GM19452 (cell line): ENCODE data around the gene PRSS1.
"Not testable (repeated sequence)": the region's sequence is repeated elsewhere in the genome, so short reads cannot be mapped to it uniquely, and the experiment has no call there.

Experiments
- ATAC-seq: cut with Tn5 transposase; IDR thresholded peaks from one replicate; pipeline ENCODE4 v1.9.1; 2021; ENCODE audit not compliant: unreplicated experiment

Gene PRSS1

DNA sequence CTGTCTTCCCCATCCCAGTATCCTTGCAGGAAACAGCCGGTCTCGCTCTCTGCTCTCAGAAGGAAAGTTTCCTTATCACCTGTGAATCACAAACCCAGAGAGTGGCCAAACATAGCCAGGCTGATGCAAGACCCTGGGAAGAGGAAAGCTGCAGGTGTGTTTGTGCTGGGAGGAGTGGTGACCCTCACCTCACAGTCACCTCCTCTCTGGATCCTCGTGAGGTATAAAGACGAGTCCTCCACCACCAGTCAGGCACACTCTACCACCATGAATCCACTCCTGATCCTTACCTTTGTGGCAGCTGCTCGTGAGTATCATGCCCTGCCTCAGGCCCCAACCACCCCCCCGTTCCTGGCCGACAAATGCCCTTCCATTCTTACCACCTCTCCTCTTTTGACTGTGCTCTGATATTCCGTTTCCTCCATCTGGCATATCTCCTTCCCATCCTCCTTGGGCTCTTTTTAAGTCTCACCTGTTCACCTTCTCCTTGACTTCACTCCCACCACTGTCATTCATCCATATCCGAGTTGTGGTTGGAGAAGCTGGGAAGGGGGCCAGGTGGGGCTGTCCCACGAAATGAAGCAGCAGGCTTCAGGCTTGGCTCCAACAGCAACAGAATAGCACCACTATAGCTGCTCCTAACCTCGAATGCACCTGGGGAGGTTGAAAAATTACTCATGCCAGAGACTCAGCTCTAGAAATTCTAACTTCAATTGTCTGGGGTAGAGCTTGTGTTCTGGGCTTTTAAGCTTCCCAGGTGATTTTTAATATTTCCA, at the start of gene PRSS1:
PRSS1 (plus strand) TSS at position 255 of the 776 bp plus-strand sequence; CDS start at position 268, 13 bp downstream.
- ATAC-seq, result no peak

DNA sequence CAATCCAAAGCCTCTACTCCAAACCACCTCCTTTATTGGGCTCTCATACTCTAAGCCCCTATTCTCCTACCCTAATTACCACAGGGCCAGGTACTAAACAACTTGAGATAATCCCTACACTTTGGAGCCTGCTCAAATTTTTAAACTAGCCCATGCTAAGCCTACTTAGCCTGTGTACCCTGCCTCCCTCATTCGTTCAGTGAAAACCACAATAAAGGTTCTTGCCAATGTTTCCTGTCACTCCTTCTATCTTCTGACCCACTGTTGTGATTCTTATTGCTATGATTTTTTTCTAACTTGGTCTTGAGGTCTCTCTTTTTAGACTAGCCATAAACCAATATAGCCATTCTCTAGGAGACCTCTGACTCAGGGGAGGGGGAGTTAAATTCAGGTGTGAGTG, 48.3 kb upstream of the PRSS1 start:
- ATAC-seq, result not testable (repeated sequence)

- ATAC-seq, result no peak
Measured at GRCh38 chr7:142703655-142704305, 45.5 kb upstream of the PRSS1 start.

GRCh38 chr7:142708726-142709125, 40.5 kb upstream of the PRSS1 start:
- not testable (repeated sequence) for ATAC-seq

GRCh38 chr7:142709921-142710320, 39.4 kb upstream of the PRSS1 start:
- no peak for ATAC-seq

GRCh38 chr7:142711196-142711595, 38.1 kb upstream of the PRSS1 start:
- ATAC-seq, result no peak

GRCh38 chr7:142711746-142712616, 37.3 kb upstream of the PRSS1 start:
- no peak for ATAC-seq

DNA sequence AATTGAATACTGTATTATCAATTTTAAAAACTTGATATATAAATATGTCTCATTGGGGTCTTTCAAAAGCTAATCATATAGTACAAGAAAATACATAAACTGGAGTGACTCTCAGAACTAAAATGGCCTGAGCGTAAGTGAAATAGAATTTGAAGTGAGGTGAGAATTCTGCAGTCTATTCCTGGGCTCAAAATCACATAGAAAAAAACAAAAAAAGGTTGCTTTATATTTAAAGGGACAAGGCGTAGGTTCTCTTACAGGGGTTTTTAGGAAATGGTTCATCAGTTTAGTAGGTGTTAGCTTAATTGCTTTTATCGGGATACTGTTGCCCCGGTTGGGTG, 36.7 kb upstream of the PRSS1 start:
- ATAC-seq, result no peak

DNA sequence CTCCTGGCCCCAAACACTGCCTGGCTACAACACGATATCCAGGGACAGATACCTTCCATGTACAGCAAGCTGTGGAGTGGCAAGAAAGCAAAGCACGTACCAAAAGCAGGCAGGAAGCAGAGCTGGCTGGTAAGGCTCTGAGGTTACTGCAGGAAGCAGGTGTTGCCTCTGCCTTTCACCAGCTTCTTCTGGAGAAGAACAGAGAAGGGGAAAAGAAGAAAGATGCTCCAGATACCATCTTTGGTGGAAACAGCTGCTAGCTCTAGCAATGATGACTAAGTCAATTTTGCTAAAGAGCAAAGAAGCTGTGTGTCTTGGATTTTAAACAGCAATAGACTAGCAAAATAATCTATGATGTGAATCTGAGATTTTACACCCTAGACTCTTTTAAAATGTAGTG, 34.9 kb upstream of the PRSS1 start:
- no peak for ATAC-seq

DNA sequence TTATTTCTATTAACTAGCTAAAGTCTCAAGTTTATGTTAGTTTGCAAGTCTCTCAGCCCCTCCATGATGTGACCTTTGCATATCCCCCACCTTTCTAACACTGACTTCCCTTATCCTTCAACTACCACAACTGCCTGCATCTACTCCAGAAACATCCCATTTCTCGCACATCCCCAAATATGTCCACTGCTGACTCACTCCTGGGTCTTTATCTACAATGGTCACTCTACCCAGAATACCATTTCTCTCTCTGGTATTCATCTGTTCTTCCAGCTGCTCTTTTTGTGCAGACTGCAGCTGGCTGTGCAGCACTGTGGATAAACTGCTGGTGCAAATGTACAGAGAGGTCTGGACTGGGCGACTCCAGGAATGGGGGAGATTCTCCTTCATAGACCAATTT, 32.7 kb upstream of the PRSS1 start:
- no peak for ATAC-seq

GRCh38 chr7:142717453-142717852, 31.8 kb upstream of the PRSS1 start:
- ATAC-seq, result no peak

- no peak for ATAC-seq
Measured at GRCh38 chr7:142718313-142718712, 31.0 kb upstream of the PRSS1 start.

GRCh38 chr7:142720172-142720773, 29.0 kb upstream of the PRSS1 start:
- ATAC-seq, result no peak

DNA sequence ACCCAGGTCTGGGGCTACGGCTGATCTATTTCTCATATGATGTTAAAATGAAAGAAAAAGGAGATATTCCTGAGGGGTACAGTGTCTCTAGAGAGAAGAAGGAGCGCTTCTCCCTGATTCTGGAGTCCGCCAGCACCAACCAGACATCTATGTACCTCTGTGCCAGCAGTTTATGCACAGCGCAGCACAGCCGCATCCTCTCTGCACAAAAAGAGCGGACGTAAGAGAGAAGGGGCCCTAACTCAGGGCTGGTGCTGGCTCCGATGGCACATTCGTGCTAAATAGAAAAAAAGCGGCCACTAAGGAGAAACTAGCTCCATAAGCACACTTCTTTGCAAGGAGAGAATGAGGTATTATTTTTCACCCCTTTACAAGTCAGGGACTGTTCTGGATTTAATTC, 28.3 kb upstream of the PRSS1 start:
- no peak for ATAC-seq

- no peak for ATAC-seq
Measured at GRCh38 chr7:142722248-142722794, 27.0 kb upstream of the PRSS1 start.

GRCh38 chr7:142733271-142733670, 16.0 kb upstream of the PRSS1 start:
- ATAC-seq, result no peak

- ATAC-seq, result peak; percentile 90
Measured at GRCh38 chr7:142739923-142740492, 9.3 kb upstream of the PRSS1 start.

- ATAC-seq, result no peak
Measured at GRCh38 chr7:142740786-142741185, 8.5 kb upstream of the PRSS1 start.

DNA sequence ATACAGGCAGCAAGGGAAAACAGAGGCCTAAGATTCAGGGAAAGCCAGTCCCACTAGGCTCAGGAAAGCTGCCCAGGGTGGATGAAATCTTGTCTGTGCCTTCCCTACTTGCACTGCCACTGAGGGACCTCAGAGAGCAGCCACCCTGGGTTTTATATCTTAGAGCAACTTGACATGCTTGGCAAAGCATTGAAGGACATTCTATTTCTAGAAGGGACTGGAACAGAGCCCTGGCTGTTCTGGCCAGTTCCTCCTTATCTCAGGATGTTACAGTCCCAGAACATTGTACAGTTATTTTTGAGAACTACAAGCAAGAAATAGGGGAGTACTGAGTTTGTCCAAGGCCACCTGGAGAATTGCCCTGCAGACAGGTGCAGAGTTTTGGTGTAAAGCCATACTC, 7.3 kb upstream of the PRSS1 start:
- not testable (repeated sequence) for ATAC-seq

GRCh38 chr7:142745091-142745635, 4.1 kb upstream of the PRSS1 start:
- no peak for ATAC-seq
